Ovary (tissue), 9 donors: ENCODE measurements around the gene EFHD1. TPM values are rescaled to one million over a fixed set of nuclear protein-coding genes. Genes with fewer than 3 reads are reported as not detected.

Experiments used
- DNase-seq, 5 donors: peaks; one replicate each; pipeline ENCODE4 v3.0.0-alpha.2; 2019 to 2020
- H3K27ac ChIP-seq, 2 donors: fragments of 200-600 bp; one replicate each; pipeline versions ENCODE4 v1.5.1 to v1.8.0; 2019 to 2022
- H3K27me3 ChIP-seq: fragments of 200-600 bp; one replicate; pipeline ENCODE4 v1.8.0; 2022
- H3K36me3 ChIP-seq: fragments of 200-600 bp; sonication (generic); one replicate; pipeline ENCODE4 v1.5.1; 2019
- H3K4me1 ChIP-seq: one replicate; pipeline ENCODE4 v1.8.1; 2013; ENCODE audit warnings: mild to moderate bottlenecking, moderate library complexity; ENCODE audit not compliant: insufficient read depth
- H3K4me3 ChIP-seq: fragments of 200-600 bp; sonication (generic); one replicate; pipeline ENCODE4 v1.5.1; 2017
- H3K9me3 ChIP-seq, 2 donors: fragments of 200-600 bp in 1 of 2; sonication (generic) in 1 of 2; one replicate each; pipeline versions ENCODE4 v1.5.1 to v1.8.1; 2013 to 2019; ENCODE audit warnings: mild to moderate bottlenecking in 1 of 2, moderate library complexity in 1 of 2
- EP300 ChIP-seq: sonication (generic); formaldehyde crosslinking; IDR thresholded peaks from one replicate; pipeline ENCODE4 v1.6.1; 2017; ENCODE audit warnings: antibody characterized with exemption
- POLR2A ChIP-seq: fragments of 450-650 bp; IDR thresholded peaks from one replicate; pipeline ENCODE4 v1.6.1; 2017; ENCODE audit warnings: antibody characterized with exemption, mild to moderate bottlenecking, moderate library complexity
- WGBS, 3 donors: extraction: QIAGEN DNeasy Blood & Tissue Kit in 1 of 3; methylation state at CpG; one replicate each; pipeline versions ENCODE4 v1.1.5 to v1.1.7; 2013 to 2017; 5-methylcytosine and 5-hydroxymethylcytosine counted together
- intact Hi-C, 4 donors: fragments of 100-400 bp; cut with DNase I; formaldehyde crosslinking; loops; one replicate each; pipeline versions ENCODE4 v1.11.0 to v1.15.1; 2022 to 2023
- polyA plus RNA-seq, 2 donors: library from polyadenylated mRNA; stranded (reverse); fragments of 200-250 nt in 1 of 2; fragments of 350-450 nt in 1 of 2; fragmentation: Illumina TruSeq in 1 of 2; extraction: RNeasy Lipid Tissue Mini Kit (QIAGEN cat#74804) in 1 of 2; gene quantifications; one replicate each; pipeline ENCODE4 v1.2.3, GENCODE V29; 2013 to 2014
- total RNA-seq, 7 donors: library from RNA; depleted of rRNA in 2 of 7; stranded (reverse); fragments of >200 nt in 2 of 7; fragmentation: NEBNext Ultra II Directional in 3 of 7; extraction: Animal tissue kit (Norgen Biotek cat#: 25700) in 3 of 7; gene quantifications; one replicate each; pipeline versions ENCODE4 v1.1.0 to v1.2.4, GENCODE V29; 2016 to 2023
- TF ChIP-seq, protein P1 (sequence below), 3 donors: fragments of 450-650 bp in 2 of 3; fragments of 200-600 bp in 1 of 3; IDR thresholded peaks; one replicate each; pipeline versions ENCODE4 v1.5.1 to v1.8.0; 2016 to 2022; ENCODE audit warnings: antibody characterized with exemption in 3 of 3, mild to moderate bottlenecking in 1 of 3
- donor health status: DM: no; HTN: no; CAD: no; lungs with moderate emphysema.
- donor health status: DM: no; HTN: no; CAD: no.
- donor health status: Bipolar disorder and iron deficiency.
- donor health status: DM: yes; HTN: yes; CAD: no.
- donor health status: DM: no; HTN: no; CAD: no.
- donor health status: DM: yes; HTN: yes; CAD: no.

The EFHD1 gene
- total and polyA plus RNA-seq, 9 donors: 14.8 to 154 (median 50.2) TPM

DNA sequence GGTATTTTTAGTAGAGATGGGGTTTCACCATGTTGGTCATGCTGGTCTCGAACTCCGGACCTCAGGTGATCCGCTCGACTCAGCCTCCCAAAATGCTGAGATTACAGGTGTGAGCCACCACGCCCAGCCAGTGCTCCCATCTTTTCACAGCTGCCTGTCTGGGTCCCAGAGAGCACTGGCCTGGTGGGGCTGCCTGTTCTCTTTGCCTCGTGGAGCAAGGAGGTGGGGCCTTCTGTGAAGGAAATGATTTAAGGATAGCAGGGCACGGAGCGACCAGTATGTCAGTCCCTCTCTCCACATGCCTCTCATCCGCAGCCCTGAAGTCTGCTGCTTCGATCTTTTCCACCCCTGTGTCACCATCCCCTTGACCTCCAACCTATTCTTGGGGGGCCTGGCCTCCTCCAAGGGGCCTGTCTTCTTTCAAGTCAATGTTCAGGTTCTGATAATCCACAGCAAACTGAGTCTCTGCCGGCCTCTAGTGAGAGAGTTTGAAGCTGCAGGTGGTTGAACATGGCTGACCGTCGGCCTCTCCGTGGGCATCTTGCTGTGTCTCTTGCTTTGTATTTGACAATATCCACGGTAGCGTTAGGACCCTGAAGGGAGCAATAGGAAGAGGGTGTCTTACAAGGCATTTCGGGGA is 35.5 kb downstream of the EFHD1 start:
- no peaks in the 10 kb centered on the region for H3K36me3 ChIP-seq
- H3K27me3 ChIP-seq: no peaks in the 10 kb centered on the region
- 54 to 61% (median 59%) methylated on average over 17 of the region's 17 CpGs for WGBS, 3 donors
- H3K27ac ChIP-seq: no peak overlapping the region
- no peaks in the 10 kb centered on the region for H3K9me3 ChIP-seq
- peak; percentile 27 to 51 (median 32) for DNase-seq
- intact Hi-C loops: loop anchor here in 2 of 4 donors (2.0 to 5.0 kb wide), 2 partner anchors 57 to 58 kb away; no protein-coding TSS in a partner anchor
- no peaks in the 10 kb centered on the region for H3K4me1 ChIP-seq
- TF ChIP-seq POLR2A: no peak
- TF ChIP-seq, protein P1, sequence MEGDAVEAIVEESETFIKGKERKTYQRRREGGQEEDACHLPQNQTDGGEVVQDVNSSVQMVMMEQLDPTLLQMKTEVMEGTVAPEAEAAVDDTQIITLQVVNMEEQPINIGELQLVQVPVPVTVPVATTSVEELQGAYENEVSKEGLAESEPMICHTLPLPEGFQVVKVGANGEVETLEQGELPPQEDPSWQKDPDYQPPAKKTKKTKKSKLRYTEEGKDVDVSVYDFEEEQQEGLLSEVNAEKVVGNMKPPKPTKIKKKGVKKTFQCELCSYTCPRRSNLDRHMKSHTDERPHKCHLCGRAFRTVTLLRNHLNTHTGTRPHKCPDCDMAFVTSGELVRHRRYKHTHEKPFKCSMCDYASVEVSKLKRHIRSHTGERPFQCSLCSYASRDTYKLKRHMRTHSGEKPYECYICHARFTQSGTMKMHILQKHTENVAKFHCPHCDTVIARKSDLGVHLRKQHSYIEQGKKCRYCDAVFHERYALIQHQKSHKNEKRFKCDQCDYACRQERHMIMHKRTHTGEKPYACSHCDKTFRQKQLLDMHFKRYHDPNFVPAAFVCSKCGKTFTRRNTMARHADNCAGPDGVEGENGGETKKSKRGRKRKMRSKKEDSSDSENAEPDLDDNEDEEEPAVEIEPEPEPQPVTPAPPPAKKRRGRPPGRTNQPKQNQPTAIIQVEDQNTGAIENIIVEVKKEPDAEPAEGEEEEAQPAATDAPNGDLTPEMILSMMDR (IDR thresholded peaks at IDR 0.05): peak in 2 of 3 donors; percentile 34 to 52
- TF ChIP-seq EP300: no peak
- no peak overlapping the region for H3K4me3 ChIP-seq

DNA sequence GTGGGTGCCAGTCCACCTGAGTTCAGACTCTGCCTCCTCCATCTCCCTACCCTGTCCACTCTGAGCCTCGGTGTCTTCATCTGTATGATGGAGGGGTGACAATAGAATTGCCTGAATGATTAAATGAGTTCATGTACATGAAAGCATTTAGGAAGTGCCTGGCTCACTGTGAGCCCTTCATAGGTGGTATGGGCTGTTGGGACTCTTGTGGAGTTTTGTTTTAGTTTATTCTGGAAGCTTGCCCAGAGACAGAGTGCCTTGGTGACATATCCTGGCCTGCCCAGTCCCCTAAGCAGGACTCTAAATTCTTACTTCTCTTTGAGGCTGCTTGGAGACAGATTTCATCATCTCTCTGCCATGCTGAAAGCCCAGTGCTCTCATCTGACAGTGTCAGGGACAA is 39.2 kb downstream of the EFHD1 start:
- H3K27me3 ChIP-seq: no peaks in the 10 kb centered on the region
- H3K9me3 ChIP-seq: no peaks in the 10 kb centered on the region
- DNase-seq: no peak
- intact Hi-C loops: no loop called here
- H3K4me3 ChIP-seq: no peak overlapping the region
- 91 to 100% (median 100%) methylated on average over 1 of the region's 1 CpG for WGBS, 3 donors
- no peaks in the 10 kb centered on the region for H3K4me1 ChIP-seq
- no peak overlapping the region for H3K27ac ChIP-seq
- H3K36me3 ChIP-seq: no peaks in the 10 kb centered on the region
- TF ChIP-seq, protein P1 (IDR thresholded peaks at IDR 0.05): no peak
- TF ChIP-seq EP300: no peak
- no peak for TF ChIP-seq POLR2A

DNA sequence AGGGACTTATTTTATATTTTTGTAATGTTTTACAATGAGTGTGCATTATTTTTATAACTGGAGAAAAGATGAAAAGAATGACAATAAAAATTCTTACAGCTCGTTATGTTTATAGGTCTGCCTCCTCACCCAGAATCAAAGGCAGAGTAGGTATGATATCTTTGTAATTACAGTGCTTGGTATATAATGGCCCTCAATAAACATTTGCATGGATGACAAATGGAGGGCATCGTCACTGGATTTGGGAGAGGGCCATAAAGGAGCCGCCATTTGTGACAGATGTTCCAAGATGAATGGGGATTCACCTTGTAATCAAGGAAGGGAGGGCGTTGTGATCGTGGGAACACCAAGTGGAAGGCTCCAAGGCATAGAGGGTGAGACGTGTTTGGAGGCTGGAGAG is 41.1 kb downstream of the EFHD1 start:
- no peaks in the 10 kb centered on the region for H3K9me3 ChIP-seq
- no peaks in the 10 kb centered on the region for H3K27me3 ChIP-seq
- H3K4me3 ChIP-seq: no peak overlapping the region
- DNase-seq: no peak
- 69 to 77% (median 71%) methylated on average over 6 of the region's 6 CpGs for WGBS, 3 donors
- no peaks in the 10 kb centered on the region for H3K36me3 ChIP-seq
- intact Hi-C loops: no loop called here
- TF ChIP-seq POLR2A: no peak
- no peak for TF ChIP-seq EP300
- TF ChIP-seq, protein P1 (IDR thresholded peaks at IDR 0.05): no peak
- H3K27ac ChIP-seq: no peak overlapping the region
- no peaks in the 10 kb centered on the region for H3K4me1 ChIP-seq

DNA sequence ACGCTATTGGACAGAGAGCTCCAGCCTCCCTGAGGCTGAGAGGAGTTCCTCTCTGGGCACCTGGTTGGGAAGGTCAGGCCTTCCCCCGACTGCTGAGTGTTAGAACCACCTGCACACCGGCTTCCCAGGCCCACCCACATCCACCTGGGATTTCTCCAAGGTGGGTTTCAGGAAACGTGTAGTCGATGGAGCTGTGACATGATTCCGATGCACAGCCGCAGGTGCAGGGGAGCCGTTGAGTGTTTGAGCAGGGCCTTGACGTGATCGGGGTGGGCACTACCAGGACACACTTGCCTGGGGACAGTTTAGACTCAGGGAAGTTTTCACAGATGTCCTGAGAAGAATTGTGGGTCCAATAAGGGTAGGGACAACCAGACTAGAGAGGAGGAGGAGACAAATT is 42.0 kb downstream of the EFHD1 start:
- intact Hi-C loops: no loop called here
- no peaks in the 10 kb centered on the region for H3K4me1 ChIP-seq
- no peaks in the 10 kb centered on the region for H3K27me3 ChIP-seq
- no peaks in the 10 kb centered on the region for H3K36me3 ChIP-seq
- no peak for TF ChIP-seq EP300
- no peak for TF ChIP-seq POLR2A
- TF ChIP-seq, protein P1 (IDR thresholded peaks at IDR 0.05): no peak
- no peaks in the 10 kb centered on the region for H3K9me3 ChIP-seq
- H3K27ac ChIP-seq: no peak overlapping the region
- no peak overlapping the region for H3K4me3 ChIP-seq
- WGBS, 3 donors: 93 to 95% (median 93%) methylated on average over 10 of the region's 10 CpGs
- DNase-seq: no peak
